ENCODE measurements around the gene ZFHX3. TPM values are rescaled to one million over a fixed set of nuclear protein-coding genes. Genes with fewer than 3 reads are reported as not detected.
A peak's percentile ranks its signal among the peaks of the same experiment; 100 is the strongest.

The ZFHX3 gene
- total RNA-seq, 2 donors from 2014 or later, result 0.21 to 0.22 TPM

DNA sequence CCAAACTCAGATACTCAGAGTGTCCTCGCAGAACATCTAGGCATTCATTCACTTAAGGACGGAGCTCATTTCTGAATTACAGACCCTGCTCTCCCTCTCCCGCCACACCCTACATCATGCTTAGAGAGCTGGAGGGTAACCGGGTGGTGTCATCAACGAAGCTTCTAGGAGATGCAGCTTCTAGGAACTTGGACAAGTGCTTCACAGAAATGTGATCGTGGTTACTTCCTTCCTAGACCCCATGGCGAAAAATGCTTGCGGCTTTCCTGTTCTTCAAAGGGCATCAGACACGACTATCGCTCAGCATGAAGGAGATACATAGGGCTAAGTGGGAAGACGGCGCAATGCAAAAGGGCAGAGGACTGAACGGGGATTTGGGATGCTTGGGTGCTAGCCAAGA is 126.8 kb downstream of the ZFHX3 start:
- Mint-ChIP-seq H3K27me3 (peaks cover 4% of the 10 kb centered on the region), H3K4me1 (peaks cover 8% of the 10 kb centered on the region), H3K27ac (peak overlapping the region; percentile 78), H3K9me3 (no peaks in the 10 kb centered on the region), H3K4me3 (peak overlapping the region; percentile 64), H3K36me3 (ENCODE audit: low read depth) (no peaks in the 10 kb centered on the region)
- peak; percentile 47 for ATAC-seq (replicated peaks)

- H3K27ac Mint-ChIP-seq, result no peak overlapping the region
- no peak for ATAC-seq (replicated peaks)
- peaks cover 8% of the 10 kb centered on the region for H3K4me1 Mint-ChIP-seq
- no peak overlapping the region for H3K4me3 Mint-ChIP-seq
- no peaks in the 10 kb centered on the region for H3K36me3 Mint-ChIP-seq (ENCODE audit: low read depth)
- no peaks in the 10 kb centered on the region for H3K9me3 Mint-ChIP-seq
- H3K27me3 Mint-ChIP-seq, result peaks cover 8% of the 10 kb centered on the region
These were observed 130.9 kb downstream of the ZFHX3 start for GRCh38 chr16:72917051-72917450.

DNA sequence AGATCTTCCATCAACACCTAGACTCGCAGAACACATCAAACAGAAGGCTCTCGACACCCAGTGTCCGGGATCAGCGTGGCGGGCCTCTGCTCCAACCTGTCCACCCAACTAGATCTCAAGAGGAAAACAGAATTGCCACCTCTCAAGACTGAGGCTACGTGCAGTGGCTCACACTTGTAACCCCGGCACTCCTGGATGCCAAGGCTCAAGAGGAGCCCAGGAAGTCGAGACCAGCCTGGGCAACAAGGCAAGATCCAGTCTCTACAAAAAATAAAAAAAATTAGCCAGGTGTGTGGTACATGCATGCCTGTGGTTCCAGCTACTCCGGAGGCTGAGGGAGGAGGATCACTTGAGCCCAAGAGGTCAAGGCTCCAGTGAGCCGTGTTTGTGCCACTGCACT is 132.6 kb downstream of the ZFHX3 start:
- Mint-ChIP-seq H3K4me3 (no peak overlapping the region), H3K27ac (no peak overlapping the region), H3K4me1 (no peaks in the 10 kb centered on the region), H3K27me3 (peaks cover 4% of the 10 kb centered on the region), H3K36me3 (ENCODE audit: low read depth) (no peaks in the 10 kb centered on the region), H3K9me3 (no peaks in the 10 kb centered on the region)
- no peak for ATAC-seq (replicated peaks)

GRCh38 chr16:72913551-72913950 is 134.4 kb downstream of the ZFHX3 start:
- no peaks in the 10 kb centered on the region for H3K36me3 Mint-ChIP-seq (ENCODE audit: low read depth)
- ATAC-seq (replicated peaks), result no peak
- no peak overlapping the region for H3K4me3 Mint-ChIP-seq
- H3K4me1 Mint-ChIP-seq, result no peaks in the 10 kb centered on the region
- H3K9me3 Mint-ChIP-seq, result no peaks in the 10 kb centered on the region
- no peak overlapping the region for H3K27ac Mint-ChIP-seq
- H3K27me3 Mint-ChIP-seq, result peaks cover 4% of the 10 kb centered on the region

DNA sequence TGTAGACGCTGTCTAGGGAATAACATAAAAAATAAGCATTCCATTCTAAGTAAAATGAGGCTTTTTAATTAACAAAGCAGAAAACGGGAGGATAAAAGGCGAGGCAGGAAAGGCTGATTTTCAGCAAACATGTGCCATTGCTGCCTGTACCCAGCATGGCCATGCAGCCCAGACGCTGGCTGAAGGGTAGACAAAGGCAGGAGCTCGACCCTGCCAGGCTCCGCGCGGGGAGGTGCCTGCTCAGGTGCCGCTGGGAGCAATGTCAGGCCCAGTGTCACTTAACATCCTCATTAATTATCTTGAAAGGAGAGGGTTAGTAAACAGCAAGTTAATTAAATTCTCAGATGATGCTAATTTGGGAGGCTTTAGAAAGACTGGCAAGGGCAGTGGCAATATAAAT is 136.0 kb downstream of the ZFHX3 start:
- Mint-ChIP-seq H3K4me3 (no peak overlapping the region), H3K9me3 (no peaks in the 10 kb centered on the region), H3K27me3 (peaks cover 4% of the 10 kb centered on the region), H3K36me3 (ENCODE audit: low read depth) (no peaks in the 10 kb centered on the region), H3K4me1 (no peaks in the 10 kb centered on the region), H3K27ac (no peak overlapping the region)
- no peak for ATAC-seq (replicated peaks)

- Mint-ChIP-seq H3K27me3 (peaks cover 4% of the 10 kb centered on the region), H3K4me1 (no peaks in the 10 kb centered on the region), H3K27ac (no peak overlapping the region), H3K4me3 (no peak overlapping the region), H3K9me3 (no peaks in the 10 kb centered on the region), H3K36me3 (ENCODE audit: low read depth) (no peaks in the 10 kb centered on the region)
- no peak for ATAC-seq (replicated peaks)
These were observed 137.1 kb downstream of the ZFHX3 start for GRCh38 chr16:72910875-72911274.

DNA sequence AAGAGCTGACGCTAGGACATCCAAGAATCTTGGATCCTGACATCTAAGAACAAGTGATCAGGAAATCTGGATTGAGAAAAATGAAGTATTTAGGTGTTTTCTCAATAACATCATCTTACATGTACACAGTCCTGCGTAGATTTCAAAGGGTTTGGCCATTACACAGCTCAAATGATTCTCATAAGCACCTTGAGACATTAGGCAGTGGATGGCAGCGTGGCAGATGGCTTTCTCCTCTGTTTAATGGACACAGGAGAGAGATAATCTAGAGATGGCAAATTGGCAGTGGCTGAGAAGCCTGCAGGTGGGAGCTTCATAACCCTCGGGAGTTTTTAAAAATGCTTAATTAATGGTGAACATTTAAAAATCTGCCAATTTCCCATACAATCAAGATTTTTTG is 137.5 kb downstream of the ZFHX3 start:
- no peaks in the 10 kb centered on the region for H3K36me3 Mint-ChIP-seq (ENCODE audit: low read depth)
- no peak overlapping the region for H3K4me3 Mint-ChIP-seq
- no peak overlapping the region for H3K27ac Mint-ChIP-seq
- H3K4me1 Mint-ChIP-seq, result no peaks in the 10 kb centered on the region
- H3K27me3 Mint-ChIP-seq, result peaks cover 6% of the 10 kb centered on the region
- H3K9me3 Mint-ChIP-seq, result no peaks in the 10 kb centered on the region
- no peak for ATAC-seq (replicated peaks)

- H3K9me3 Mint-ChIP-seq, result no peaks in the 10 kb centered on the region
- H3K36me3 Mint-ChIP-seq (ENCODE audit: low read depth), result no peaks in the 10 kb centered on the region
- peaks cover 4% of the 10 kb centered on the region for H3K27me3 Mint-ChIP-seq
- no peak overlapping the region for H3K27ac Mint-ChIP-seq
- no peaks in the 10 kb centered on the region for H3K4me1 Mint-ChIP-seq
- no peak for ATAC-seq (replicated peaks)
- H3K4me3 Mint-ChIP-seq, result no peak overlapping the region
These were observed 138.7 kb downstream of the ZFHX3 start for GRCh38 chr16:72909196-72909595.

GRCh38 chr16:72908362-72909167 is 139.4 kb downstream of the ZFHX3 start:
- no peaks in the 10 kb centered on the region for H3K9me3 Mint-ChIP-seq
- no peaks in the 10 kb centered on the region for H3K4me1 Mint-ChIP-seq
- H3K36me3 Mint-ChIP-seq (ENCODE audit: low read depth), result no peaks in the 10 kb centered on the region
- no peak for ATAC-seq (replicated peaks)
- H3K27ac Mint-ChIP-seq, result no peak overlapping the region
- H3K4me3 Mint-ChIP-seq, result no peak overlapping the region
- H3K27me3 Mint-ChIP-seq, result peaks cover 3% of the 10 kb centered on the region

DNA sequence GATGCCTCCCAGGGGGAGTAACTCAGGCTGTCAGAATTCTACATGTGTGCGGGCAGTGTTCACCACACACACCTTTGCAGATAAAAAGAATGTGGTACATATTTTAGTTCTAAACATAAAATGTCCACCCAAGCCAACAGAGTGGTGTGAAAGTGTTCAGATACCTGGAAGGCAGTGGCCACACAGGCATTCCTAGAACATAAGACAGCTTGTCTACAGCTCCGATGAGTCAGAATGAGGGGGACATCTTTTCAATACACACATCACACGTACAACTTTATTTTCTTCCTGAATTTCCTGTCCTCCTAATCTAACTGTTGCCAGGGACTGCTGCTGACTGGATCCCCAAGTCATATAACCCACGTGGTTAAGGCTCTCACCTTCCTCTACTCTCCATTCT is 142.3 kb downstream of the ZFHX3 start:
- Mint-ChIP-seq H3K36me3 (ENCODE audit: low read depth) (no peaks in the 10 kb centered on the region), H3K4me3 (no peak overlapping the region), H3K4me1 (peaks cover 4% of the 10 kb centered on the region), H3K27me3 (peaks cover 3% of the 10 kb centered on the region), H3K9me3 (no peaks in the 10 kb centered on the region), H3K27ac (no peak overlapping the region)
- no peak for ATAC-seq (replicated peaks)

GRCh38 chr16:72903176-72903575 is 144.8 kb downstream of the ZFHX3 start:
- peaks cover 4% of the 10 kb centered on the region for H3K4me1 Mint-ChIP-seq
- peaks cover 3% of the 10 kb centered on the region for H3K27me3 Mint-ChIP-seq
- no peak for ATAC-seq (replicated peaks)
- H3K27ac Mint-ChIP-seq, result no peak overlapping the region
- H3K4me3 Mint-ChIP-seq, result no peak overlapping the region
- H3K36me3 Mint-ChIP-seq (ENCODE audit: low read depth), result no peaks in the 10 kb centered on the region
- H3K9me3 Mint-ChIP-seq, result no peaks in the 10 kb centered on the region

- Mint-ChIP-seq H3K9me3 (no peaks in the 10 kb centered on the region), H3K27me3 (peaks cover 3% of the 10 kb centered on the region), H3K36me3 (ENCODE audit: low read depth) (no peaks in the 10 kb centered on the region), H3K27ac (no peak overlapping the region), H3K4me3 (no peak overlapping the region), H3K4me1 (peaks cover 4% of the 10 kb centered on the region)
- no peak for ATAC-seq (replicated peaks)
These were observed 145.7 kb downstream of the ZFHX3 start for GRCh38 chr16:72902206-72902605.

GRCh38 chr16:72901000-72901627 is 146.8 kb downstream of the ZFHX3 start:
- Mint-ChIP-seq H3K9me3 (no peaks in the 10 kb centered on the region), H3K27me3 (peaks cover 3% of the 10 kb centered on the region), H3K4me3 (no peak overlapping the region), H3K4me1 (peaks cover 4% of the 10 kb centered on the region), H3K36me3 (ENCODE audit: low read depth) (no peaks in the 10 kb centered on the region), H3K27ac (no peak overlapping the region)
- ATAC-seq (replicated peaks), result no peak

DNA sequence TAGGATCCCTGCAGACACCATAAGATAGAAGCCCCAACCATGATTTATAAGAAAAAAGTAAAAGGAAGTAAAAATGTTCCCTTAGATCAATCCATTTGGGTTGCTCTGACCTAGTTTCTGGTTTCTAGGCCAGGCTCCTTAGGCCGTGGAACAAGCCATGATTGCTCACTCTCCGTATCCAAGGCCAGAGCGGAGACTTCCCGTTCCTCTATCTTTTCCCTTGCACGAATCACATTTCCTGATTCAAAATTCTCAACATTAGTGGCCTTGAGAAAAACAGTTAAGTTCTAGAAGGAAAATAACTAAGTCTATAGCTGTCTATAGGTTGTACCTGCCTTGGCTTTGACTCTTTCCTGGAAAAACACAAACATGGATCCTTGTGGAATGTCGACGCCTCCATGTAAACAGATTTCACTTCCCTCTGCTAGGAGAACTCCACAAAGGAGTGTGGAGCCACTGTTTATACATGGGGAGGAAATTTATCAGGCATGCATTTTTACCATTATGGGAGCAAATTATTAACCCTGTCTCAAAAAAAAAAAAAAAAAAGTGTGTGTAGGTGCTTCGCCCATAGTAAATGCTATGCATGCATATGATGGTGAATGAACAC is 149.6 kb downstream of the ZFHX3 start:
- Mint-ChIP-seq H3K9me3 (no peaks in the 10 kb centered on the region), H3K36me3 (ENCODE audit: low read depth) (no peaks in the 10 kb centered on the region), H3K27ac (no peak overlapping the region), H3K4me3 (no peak overlapping the region), H3K27me3 (no peaks in the 10 kb centered on the region), H3K4me1 (peaks cover 4% of the 10 kb centered on the region)
- no peak for ATAC-seq (replicated peaks)

- ATAC-seq (replicated peaks), result no peak
- no peaks in the 10 kb centered on the region for H3K36me3 Mint-ChIP-seq (ENCODE audit: low read depth)
- H3K4me3 Mint-ChIP-seq, result no peak overlapping the region
- no peaks in the 10 kb centered on the region for H3K9me3 Mint-ChIP-seq
- no peak overlapping the region for H3K27ac Mint-ChIP-seq
- H3K4me1 Mint-ChIP-seq, result peaks cover 4% of the 10 kb centered on the region
- H3K27me3 Mint-ChIP-seq, result no peaks in the 10 kb centered on the region
These were observed 150.2 kb downstream of the ZFHX3 start for GRCh38 chr16:72897707-72898106.
